ENCODE data around the gene ART1.
"Not testable (repeated sequence)": the region's sequence is repeated elsewhere in the genome, so short reads cannot be mapped to it uniquely, and the experiment has no call there.

The ART1 gene

DNA sequence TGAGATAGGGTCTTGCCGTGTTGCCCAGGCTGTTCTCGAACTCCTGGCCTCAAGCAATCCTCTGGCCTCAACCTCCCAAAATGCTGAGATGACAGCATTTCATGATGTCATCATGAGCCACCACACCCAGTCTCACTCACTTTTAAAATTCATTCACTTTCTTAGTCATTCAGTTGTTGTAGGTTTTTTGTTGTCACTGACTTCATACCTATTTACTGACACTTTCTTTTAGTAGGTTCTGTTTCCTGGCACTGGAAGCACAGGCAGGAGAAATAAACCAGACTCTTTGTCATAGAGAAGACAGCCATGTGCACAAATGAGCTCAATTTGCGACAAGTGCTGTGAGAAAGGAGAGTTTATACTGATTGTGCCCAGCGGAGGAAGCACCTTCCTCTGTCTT lies 13.6 kb upstream of the ART1 start:
- no peak for DNase-seq (ENCODE audit: low read depth in 3 of 3, low spot score in 1 of 3)

DNA sequence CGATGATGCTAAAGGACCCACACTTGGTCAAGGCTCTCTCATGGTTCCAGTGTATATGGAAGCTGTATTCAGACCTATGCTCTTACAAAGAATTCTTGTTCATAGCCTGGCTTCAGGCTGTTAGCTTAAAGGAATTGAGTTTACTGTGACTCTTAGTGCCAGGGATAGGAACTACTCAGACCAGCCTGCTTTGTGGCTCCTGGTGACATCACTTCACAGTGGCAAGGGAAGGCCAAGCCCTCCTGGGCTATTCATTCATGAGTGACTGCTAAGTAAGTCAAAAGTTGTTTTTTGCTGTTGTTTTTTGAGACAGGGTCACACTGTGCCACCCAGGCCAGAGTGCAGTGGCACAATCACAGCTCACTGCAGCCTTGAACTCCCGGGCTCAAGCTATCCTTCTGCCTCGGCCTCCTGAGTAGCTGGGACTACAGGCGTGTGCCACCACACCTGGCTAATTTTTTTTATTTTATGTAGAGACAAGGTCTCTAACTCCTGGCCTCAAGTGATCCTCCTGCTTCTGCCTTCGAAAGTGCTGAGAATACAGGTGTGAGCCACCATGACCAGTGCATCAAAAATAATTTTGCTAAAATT lies 12.8 kb upstream of the ART1 start:
- DNase-seq (ENCODE audit: low read depth in 3 of 3, low spot score in 1 of 3) = no peak

DNA sequence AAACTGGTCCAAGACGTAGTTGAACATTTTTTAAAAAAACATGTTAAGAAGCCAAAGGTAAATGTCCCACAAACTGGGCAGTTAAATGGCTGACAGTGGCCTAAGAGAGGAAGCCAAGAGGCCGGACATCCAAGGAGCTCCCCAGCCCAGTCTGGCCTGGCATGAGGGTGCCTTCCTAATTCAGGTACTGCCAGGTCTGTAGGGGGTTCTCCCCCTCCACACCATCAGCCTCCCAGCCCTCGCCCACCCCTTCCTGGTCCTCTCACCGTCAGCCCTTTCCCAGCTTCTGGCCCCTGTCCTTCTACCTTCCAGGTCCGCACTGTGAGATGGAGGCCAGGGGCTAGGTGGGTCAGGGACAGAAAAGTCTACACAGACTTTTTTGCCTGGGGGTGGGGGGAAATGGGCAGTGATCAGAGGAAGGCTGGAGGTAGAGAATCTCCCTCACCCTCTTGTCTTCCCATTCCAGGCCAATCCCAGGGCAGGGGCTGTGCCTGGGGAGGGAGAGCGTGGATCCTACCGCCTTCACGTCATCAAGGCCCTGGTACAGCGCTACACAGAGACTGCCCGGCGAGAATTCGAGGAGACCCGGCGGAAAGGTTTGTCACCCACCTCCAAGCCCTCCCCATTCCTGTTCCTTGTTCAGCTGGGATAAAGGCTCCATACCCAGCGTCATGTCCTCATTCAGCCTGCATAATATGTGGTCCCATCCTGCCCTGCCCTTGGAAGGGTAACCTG lies 9.1 kb upstream of the ART1 start:
- DNase-seq (ENCODE audit: low read depth in 3 of 3, low spot score in 1 of 3) = no peak

DNA sequence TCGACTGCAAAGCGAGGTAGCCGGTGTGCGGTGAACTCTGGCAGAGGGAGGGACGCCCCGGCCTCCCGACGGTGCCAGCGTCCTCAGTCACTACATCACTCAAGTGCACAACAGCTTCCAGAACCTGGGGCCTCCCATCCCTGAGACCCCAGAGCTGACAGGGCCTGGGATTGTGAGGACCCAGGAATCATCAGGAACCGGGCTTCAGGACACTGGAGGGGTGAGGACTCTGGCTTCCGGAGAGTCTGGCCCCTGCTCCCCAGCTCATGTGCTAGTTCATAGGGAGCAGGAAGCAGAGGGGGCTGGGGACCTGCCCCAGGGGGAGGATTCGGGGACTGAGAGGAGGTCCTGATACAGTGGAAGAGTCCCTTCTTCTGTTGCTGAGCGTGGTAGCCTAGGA lies 7.7 kb upstream of the ART1 start:
- DNase-seq (ENCODE audit: low read depth in 3 of 3, low spot score in 1 of 3) = no peak

DNA sequence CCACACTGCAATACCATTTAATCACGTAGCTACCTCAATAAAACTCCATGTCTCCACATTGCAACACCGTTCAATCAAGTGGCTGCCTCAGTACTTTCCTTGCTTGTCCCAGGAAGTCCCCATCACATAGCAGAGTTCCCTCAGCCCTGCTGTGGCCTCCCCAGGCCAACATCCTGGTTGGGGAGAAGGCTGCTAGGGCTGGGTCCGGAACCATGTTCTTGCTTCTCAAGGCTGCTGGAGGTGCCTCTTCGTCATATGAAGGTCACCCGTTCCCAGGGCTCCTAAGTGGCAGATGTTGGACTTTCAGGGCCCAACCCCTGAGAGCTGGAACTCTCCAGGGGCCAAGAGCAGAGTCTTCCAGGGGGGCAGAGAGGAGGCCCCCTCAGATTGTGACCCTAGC lies 6.4 kb upstream of the ART1 start:
- DNase-seq (ENCODE audit: low read depth in 3 of 3, low spot score in 1 of 3) = no peak

DNA sequence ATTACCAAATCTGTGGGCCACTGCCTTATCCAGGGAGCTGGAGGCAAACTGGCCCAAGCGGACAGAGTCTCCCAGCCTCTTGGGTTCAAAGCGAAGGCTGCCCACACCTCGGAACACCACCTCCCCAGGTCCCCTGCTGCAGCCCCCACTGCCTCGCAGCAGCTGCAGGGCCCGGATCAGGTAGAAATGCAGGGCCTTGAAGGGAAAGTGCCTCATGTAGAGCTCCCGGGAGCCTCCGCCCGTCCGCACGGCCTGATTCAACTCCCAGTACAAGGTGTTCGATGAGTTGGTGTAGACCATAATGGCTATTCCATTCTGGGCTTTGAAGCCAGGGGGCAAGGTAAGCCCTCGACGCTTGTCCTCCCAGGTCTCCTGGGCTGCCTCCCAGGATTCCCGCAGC lies 5.1 kb upstream of the ART1 start:
- no peak for DNase-seq (ENCODE audit: low read depth in 3 of 3, low spot score in 1 of 3)

DNA sequence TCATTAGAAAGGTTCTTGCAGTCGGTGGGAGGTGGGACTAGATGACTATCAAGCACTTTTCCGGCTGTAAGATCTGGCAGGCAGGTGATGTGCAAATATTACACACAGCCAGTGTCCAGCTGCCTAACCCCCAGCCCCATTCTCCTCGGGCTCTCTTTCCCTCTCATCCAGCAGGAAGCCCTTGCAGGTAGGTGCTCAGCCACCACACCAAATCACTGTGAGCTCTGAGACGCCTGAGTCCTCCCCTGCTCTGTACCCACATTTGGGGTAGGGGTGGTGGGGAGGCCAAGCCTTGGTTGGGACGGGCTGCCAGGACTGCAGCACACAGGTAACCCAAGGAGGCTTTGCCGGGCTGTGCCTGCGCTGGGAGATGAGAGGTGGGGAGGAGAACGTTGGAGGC lies 3.7 kb upstream of the ART1 start:
- no peak for DNase-seq (ENCODE audit: low read depth in 3 of 3, low spot score in 1 of 3)

DNA sequence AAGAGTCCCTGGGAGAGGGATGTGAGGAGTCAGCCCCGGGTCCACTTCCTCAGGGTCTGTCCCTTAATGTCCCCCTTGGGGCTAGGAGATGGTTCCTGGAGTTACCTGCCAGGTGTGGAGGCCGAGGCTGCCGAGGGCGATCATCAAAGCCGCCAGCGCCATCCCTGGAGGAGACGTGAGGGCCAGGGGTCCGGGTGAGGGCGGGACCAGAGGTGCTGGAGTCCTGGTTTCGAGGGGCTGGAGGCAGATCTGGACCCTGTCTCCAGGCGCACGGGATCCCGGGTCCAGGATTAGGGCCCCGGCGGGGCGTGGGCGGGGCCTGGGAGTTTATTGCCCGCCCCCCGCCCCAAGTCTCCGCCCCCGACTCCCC lies 3.2 kb upstream of the ART1 start, which contains the start of gene ART5:
Gene ART5, minus strand, starts transcription at position 292 of the 370 bp plus-strand sequence. Its CDS starts 130 bp downstream, at position 162.
- no peak for DNase-seq (ENCODE audit: low read depth in 3 of 3, low spot score in 1 of 3)

DNA sequence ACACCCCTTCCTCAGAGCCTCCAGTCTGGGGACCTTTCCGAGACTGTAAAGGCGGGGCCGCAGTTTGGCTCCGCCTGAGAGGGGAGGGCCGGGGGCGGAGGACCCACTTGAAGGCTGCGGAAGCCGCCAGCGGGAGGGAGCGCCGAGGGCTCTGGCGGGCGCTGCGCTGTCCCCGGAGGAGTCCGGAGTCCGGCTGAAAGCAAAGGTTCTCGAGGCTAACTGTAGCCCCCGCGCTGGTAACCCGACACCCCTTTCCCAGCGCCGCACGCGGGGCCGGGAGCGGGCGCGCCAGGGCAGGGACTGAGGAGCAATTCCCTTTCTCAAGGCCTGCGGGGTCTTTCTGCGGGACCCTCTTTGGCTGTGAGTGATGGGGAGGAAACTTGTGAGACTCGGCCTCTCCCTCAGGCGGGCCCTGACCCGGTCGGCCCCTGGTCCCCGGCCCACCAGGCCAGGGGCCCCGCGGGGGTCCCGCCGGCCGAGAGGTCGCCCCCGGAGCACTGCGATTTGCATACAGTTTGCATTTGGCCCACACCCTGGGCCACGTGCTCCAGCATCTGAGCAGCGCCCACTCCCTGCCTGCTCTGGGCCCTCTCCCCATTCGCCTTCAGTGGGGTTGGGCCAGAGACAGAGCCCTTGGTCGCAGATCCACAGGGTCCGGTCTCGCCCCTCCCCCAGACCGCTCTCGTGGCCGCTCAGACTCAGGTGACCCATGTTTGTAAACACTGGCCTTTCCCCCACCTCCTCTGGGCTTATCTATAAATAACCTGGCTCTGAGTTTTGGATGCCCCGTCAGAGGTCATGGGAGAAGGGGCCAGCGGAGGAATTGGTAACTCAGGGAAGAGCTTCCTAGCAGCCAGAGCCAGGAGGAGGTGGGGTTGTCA lies 2.6 kb upstream of the ART1 start:
- DNase-seq (ENCODE audit: low read depth in 3 of 3, low spot score in 1 of 3) = peak; percentile 28 to 54 (median 50)

DNA sequence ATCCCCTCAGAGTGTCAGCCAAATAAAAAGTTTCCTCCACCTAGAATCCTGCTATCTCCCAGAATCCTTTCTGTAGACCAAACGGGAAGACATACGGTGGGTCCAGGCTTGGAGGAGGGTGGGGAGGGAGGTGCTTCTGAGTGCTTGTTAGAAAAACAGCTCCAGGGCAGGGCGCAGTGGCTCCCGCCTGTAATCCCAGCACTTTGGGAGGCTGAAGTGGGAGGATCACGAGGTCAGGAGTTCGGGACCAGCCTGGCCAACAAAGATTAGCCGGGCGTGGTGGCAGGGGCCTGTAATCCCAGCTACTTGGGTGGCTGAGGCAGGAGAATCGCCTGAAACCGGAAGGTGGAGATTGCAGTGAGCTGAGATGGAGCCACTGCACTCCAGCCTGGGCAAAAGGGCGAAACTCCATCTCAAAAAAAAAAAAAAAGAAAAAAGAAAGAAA lies 1.8 kb upstream of the ART1 start:
- not testable (repeated sequence) for DNase-seq (ENCODE audit: low read depth in 3 of 3, low spot score in 1 of 3)

DNA sequence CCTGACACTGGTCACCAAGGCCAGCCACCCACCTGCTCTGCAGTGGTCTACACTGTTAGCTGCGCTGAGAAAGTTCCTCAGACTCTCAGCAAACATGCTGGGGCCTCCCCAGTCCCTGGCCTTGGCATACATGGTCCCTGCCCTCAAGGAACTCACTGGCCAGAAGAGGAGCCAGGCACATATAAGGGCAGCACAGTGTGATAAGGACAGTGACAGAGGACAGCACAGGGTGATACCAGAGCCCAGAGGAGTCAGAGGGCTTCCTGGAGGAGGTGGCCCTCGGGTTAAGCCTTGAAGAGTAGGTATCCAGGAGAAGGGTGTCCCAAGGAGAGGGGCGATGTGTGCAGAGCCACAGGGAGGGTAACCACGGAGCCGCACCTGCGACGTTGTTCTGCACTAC lies 624 bp downstream of the ART1 start:
- DNase-seq (ENCODE audit: low read depth in 3 of 3, low spot score in 1 of 3) = no peak

DNA sequence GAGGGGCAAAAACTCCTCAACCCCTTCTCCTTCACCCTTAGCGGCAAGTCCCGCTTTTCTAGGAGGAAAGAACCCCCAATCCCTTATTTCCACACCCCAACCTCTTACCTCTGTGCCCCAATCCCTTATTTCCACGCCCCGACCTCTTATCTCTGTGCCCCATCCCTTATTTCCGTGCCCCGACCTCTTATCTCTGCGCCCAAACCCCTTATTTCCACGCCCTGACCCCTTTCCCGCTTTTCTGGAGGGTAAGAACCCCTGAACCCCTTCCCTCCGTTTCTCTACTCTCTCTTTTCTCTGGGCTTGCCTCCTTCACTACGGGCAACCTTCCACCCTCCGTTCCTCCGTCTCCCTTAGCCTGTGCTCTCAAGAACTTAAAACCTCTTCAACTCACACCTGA lies 3.9 kb downstream of the ART1 start:
- DNase-seq (ENCODE audit: low read depth in 3 of 3, low spot score in 1 of 3) = not testable (repeated sequence)

DNA sequence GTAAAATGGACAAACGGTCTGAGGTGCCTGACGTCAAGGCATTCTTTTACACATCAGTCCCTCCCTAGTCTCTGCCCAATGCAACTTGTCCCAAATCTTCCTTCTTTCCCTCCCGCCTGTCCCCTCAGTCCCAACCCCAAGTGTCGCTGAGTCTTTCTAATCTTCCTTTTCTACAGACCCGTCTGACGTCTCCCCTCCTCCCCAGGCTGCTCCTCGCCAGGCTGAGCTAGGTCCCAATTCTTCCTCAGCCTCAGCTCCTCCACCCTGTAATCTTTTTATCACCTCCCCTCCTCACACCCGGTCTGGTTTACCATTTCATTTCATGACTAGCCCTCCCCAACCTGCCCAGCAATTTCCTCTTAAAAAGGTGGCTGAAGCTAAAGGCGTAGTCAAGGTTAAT lies 4.4 kb downstream of the ART1 start:
- not testable (repeated sequence) for DNase-seq (ENCODE audit: low read depth in 3 of 3, low spot score in 1 of 3)

DNA sequence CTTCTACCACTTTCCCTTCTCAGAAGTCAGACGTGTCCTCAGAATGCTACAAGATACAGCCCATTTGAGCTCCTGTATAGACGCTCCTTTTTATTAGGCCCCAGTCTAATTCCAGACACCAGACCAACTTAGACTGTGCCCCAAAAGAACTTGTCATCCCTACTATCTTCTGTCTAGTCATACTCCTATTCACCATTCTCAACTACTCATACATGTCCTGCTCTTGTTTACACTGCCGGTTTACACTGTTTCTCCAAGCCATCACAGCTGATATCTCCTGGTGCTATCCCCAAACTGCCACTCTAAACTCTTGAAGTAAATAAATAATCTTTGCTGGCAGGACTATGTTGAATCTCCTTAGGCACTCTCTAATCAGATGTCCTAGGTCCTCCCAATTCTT lies 7.6 kb downstream of the ART1 start:
- not testable (repeated sequence) for DNase-seq (ENCODE audit: low read depth in 3 of 3, low spot score in 1 of 3)

DNA sequence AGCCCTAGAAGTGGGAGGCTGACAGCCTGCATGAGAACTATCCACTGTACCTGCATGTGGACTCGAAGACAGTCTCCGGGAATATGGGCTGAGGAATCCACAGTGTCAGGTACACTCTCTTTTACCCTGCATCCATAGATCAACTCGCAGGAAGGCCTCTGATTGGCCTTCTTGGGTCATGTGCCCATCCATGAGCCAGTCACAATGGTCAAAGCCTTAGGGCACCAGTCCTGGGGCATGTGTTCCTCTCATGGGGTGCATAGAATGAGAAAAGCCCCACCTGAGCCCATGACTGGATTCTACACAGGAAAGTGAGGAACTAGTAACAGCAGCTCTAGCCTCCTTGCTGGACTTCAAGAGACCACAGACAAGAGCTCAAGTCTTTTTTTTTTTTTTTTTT lies 10.6 kb downstream of the ART1 start:
- DNase-seq (ENCODE audit: low read depth in 3 of 3, low spot score in 1 of 3) = no peak

DNA sequence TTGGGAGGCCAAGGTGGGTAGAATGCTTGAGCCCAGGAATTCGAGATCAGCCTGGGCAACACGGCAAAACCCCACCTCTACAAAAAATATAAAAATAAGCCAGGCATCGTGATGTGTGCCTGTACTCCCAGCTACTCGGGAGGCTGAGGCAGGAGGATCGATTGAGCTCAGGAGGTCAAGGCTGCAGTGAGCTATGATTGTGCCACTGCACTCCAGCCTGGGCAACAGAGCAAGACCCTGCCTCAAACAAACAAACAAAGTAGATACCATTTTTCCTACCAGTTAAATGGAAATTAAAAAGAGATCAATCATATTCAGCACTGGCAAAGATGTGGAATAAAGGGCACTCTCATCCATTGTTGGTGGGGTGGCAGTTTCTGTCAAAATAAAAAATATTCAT lies 12.4 kb downstream of the ART1 start:
- DNase-seq (ENCODE audit: low read depth in 3 of 3, low spot score in 1 of 3) = not testable (repeated sequence)

DNA sequence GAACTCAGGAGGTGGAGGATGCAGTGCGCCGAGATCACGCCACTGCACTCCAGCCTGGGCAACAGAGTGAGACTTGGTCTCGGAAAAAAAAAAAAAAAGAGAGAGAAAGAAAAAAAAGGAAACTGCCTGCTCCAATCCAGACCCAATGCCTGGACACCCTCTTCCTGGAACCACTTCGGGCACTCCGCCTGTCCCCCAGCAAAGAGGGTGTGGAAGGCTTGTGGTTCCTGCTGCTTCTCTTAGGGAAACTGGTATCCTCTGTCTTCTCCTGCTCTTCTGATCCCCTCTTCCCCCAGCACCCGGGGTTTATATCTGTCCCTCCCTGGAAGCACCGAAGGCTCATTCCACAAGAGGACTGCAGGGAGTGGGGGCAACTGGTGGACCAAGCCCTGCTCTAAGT lies 13.3 kb downstream of the ART1 start:
- no peak for DNase-seq (ENCODE audit: low read depth in 3 of 3, low spot score in 1 of 3)

DNA sequence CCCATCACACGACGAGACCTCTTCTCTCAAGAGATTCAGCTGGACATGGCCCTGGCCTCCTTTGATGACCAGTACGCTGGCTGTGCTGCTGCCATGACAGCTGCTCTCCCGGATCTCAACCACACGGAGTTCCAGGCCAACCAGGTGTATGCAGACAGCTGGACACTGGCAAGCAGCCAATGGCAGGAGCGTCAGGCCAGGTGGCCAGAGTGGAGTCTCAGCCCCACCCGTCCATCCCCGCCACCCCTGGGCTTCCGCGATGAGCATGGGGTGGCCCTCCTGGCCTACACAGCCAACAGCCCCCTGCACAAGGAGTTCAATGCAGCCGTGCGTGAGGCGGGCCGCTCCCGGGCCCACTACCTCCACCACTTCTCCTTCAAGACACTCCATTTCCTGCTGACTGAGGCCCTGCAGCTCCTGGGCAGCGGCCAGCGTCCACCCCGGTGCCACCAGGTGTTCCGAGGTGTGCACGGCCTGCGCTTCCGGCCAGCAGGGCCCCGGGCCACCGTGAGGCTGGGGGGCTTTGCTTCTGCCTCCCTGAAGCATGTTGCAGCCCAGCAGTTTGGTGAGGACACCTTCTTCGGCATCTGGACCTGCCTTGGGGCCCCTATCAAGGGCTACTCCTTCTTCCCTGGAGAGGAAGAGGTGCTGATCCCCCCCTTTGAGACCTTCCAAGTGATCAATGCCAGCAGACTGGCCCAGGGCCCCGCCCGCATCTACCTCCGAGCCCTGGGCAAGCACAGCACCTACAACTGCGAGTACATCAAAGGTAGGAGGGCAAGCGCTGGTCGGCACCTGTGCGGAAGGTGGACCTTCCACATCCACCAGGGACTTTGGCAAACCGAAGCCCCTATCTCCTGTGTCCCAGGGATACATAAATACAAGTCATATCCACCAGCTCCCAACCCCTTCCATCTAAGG lies 14.9 kb downstream of the ART1 start:
- no peak for DNase-seq (ENCODE audit: low read depth in 3 of 3, low spot score in 1 of 3)

DNA sequence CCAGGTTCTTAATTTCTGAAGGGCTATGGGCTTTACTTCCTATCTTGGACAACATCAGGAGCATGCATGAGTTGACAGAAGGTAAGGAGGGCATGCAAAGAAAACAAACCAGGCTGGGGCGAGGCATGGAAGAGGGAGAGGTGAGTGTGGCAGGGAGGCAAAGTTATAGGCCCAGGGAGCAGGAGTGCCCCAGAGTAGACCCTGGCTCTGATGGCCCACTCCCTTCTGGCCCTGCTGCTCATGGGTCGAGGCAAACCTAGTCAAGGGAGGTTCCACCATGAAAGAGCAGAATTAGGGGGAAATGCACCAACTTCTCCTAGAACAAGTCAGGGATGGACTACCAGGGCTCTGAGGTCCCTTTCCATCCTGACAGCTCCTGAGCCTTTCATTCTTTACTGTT lies 16.0 kb downstream of the ART1 start:
- no peak for DNase-seq (ENCODE audit: low read depth in 3 of 3, low spot score in 1 of 3)

DNA sequence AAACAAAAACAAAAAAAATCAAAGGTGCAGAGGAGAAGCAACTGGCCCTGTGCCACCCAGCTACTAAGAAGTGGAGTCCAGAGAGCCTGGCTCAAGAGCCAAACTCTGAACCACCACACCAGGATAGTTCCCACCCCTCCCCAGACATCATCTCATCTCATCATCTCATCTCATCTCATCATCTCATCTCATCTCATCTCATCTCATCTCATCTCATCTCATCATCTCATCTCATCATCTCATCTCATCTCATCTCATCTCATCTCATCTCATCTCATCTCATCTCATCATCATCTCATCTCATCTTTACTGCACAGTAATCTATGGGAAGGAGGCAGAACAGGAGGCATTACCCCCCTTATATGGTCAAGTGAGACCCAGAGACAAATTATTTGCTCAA lies 17.9 kb downstream of the ART1 start:
- no peak for DNase-seq (ENCODE audit: low read depth in 3 of 3, low spot score in 1 of 3)

DNA sequence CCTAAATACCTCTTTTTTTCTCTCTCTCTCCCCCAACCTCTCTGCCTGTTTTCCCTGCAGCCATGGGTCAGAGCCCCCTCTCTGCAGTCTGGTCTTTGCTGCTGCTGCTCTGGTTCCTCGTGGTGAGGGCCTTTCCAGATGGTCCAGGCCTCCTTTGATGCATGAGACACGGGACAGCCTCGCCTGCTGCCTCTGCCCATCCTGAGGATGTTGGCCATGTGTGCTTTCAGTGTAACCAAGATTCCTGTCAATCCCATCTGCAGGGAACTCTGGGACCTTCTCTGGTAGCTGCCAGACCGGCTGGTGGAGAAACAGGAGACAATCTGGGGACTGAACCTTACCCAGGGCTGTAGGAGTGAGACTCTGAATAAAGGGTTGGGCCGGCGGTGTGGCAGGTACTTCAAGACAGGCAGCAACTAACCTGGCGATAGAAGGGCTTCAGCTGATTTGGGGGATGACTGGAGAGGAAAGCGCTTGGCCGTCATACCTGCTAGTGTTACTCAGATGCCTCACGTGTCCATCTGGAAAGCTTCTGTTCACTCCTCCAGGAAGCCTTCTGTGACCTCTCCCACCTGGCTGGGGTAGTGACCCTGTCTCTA lies 19.2 kb downstream of the ART1 start:
- DNase-seq (ENCODE audit: low read depth in 3 of 3, low spot score in 1 of 3) = no peak
